HepG2 (cell line): Measurements from ENCODE around the gene SLC5A12. TPM values are rescaled to one million over a fixed set of nuclear protein-coding genes. Genes with fewer than 3 reads are reported as not detected.

Source experiments
- ATAC-seq: fragments of 200-7000 bp; cut with Tn5 transposase; 3 replicates; pipeline ENCODE4 v1.9.1; 2020; ENCODE audit warnings: mild to moderate bottlenecking, moderate library complexity
- BruUV-seq: library from RNA; stranded (reverse); fragments of 400-500 nt; replicated peaks from 2 replicates; lab custom pipeline; 2021; lab: Mats Ljungman, UMichigan
- CTCF ChIA-PET: fragments of 300-600 bp; formaldehyde crosslinking; extraction: SDS; loops from one replicate; lab custom pipeline; 2021; ENCODE audit warnings: low total read pairs, inconsistent platforms, low intra/inter-chr PET ratio; lab: Yijun Ruan, JAX
- POLR2A ChIA-PET: fragments of 350-600 bp; sonication (Branson Sonifier 250); formaldehyde crosslinking; loops from one replicate; lab custom pipeline; 2020; ENCODE audit warnings: antibody characterized with exemption, inconsistent platforms; lab: Yijun Ruan, JAX
- DNase-seq: peaks from one replicate; pipeline ENCODE4 v3.0.0-alpha.2; 2015; ENCODE audit warnings: low spot score
- FAIRE-seq: peaks from 3 replicates; lab custom pipeline; 2011; peaks lifted over from hg19 to GRCh38; lab: Jason Lieb, UNC
- H2AFZ ChIP-seq: one replicate; pipeline ENCODE4 v1.6.1; 2011; ENCODE audit warnings: low read length, inconsistent platforms
- H3K27ac ChIP-seq: fragments of 300-600 bp; 3 replicates; pipeline ENCODE4 v1.8.0; 2011; ENCODE audit warnings: mixed run types, mild to moderate bottlenecking, mixed read lengths, low read length, inconsistent platforms; ENCODE audit not compliant: insufficient read depth; ENCODE audit errors: extremely low read length
- H3K27me3 ChIP-seq, 2 experiments: fragments of 200-600 bp in 1 of 2; 2 replicates in 1 of 2; 3 replicates in 1 of 2; pipeline versions ENCODE4 v1.6.0 to v1.8.0; 2011; ENCODE audit warnings: low read length in 2 of 2, mild to moderate bottlenecking in 2 of 2, moderate library complexity in 2 of 2, inconsistent platforms in 1 of 2; ENCODE audit not compliant: insufficient read depth in 2 of 2, control insufficient read depth in 1 of 2
- H3K36me3 ChIP-seq, 2 experiments: fragments of 200-600 bp in 1 of 2; replicated peaks in 1 of 2; 2 replicates in 1 of 2; 3 replicates in 1 of 2; pipeline versions ENCODE4 v1.5.1 to v1.8.0; 2011; ENCODE audit warnings: low read length in 2 of 2, inconsistent platforms in 1 of 2; ENCODE audit not compliant: insufficient read depth in 2 of 2, control insufficient read depth in 1 of 2
- H3K4me1 ChIP-seq: 2 replicates; pipeline ENCODE4 v1.5.1; 2012; ENCODE audit warnings: low read length, inconsistent platforms; ENCODE audit not compliant: insufficient read depth
- H3K4me2 ChIP-seq: 2 replicates; pipeline ENCODE4 v1.6.0; 2011; ENCODE audit warnings: low read depth, low read length, inconsistent platforms
- H3K4me3 ChIP-seq, 3 experiments: fragments of 200-600 bp in 1 of 3; sonication (generic), shearing (Covaris generic) in 1 of 3; replicated peaks in 1 of 3; 2 replicates each; pipeline ENCODE4 v1.5.1; 2011 to 2016; ENCODE audit warnings: low read length in 3 of 3, inconsistent platforms in 2 of 3, low read depth in 2 of 3, mild to moderate bottlenecking in 2 of 3, control low read depth in 1 of 3, mixed read lengths in 1 of 3; ENCODE audit not compliant: insufficient read depth in 1 of 3
- H3K79me2 ChIP-seq: one replicate; pipeline ENCODE4 v1.6.1; 2011; ENCODE audit warnings: low read length, inconsistent platforms; ENCODE audit not compliant: insufficient read depth
- H3K9ac ChIP-seq: 2 replicates; pipeline ENCODE4 v1.6.0; 2011; ENCODE audit warnings: mild to moderate bottlenecking, low read depth, low read length, inconsistent platforms; ENCODE audit not compliant: insufficient read depth
- H3K9me3 ChIP-seq: 2 replicates; pipeline ENCODE4 v1.5.1; 2012; ENCODE audit warnings: mild to moderate bottlenecking, low read length
- H4K20me1 ChIP-seq: 2 replicates; pipeline ENCODE4 v1.6.0; 2011; ENCODE audit warnings: inconsistent platforms, mild to moderate bottlenecking, low read length, moderate library complexity; ENCODE audit not compliant: insufficient read depth
- FOXO1 ChIP-seq: sonication (generic); formaldehyde crosslinking; IDR thresholded peaks from 2 replicates; pipeline ENCODE4 v1.4.0; 2020; ENCODE audit warnings: missing genetic modification reagents
- HES4 ChIP-seq: sonication (generic); formaldehyde crosslinking; IDR thresholded peaks from 2 replicates; pipeline ENCODE4 v1.9.0; 2021; ENCODE audit warnings: mild to moderate bottlenecking, missing genetic modification reagents, borderline replicate concordance
- JARID2 ChIP-seq: sonication (generic); formaldehyde crosslinking; IDR thresholded peaks from 2 replicates; pipeline ENCODE4 v1.8.1; 2023; ENCODE audit warnings: missing genetic modification reagents, inconsistent platforms; ENCODE audit not compliant: insufficient replicate concordance
- KDM5A ChIP-seq: fragments of 200-600 bp; sonication (generic); IDR thresholded peaks from 2 replicates; pipeline ENCODE4 v1.7.0; 2018; ENCODE audit warnings: antibody characterized with exemption, mild to moderate bottlenecking, low read length, borderline replicate concordance
- MTERF4 ChIP-seq: sonication (generic); formaldehyde crosslinking; IDR thresholded peaks from 2 replicates; pipeline ENCODE4 v1.8.0; 2023; ENCODE audit warnings: mild to moderate bottlenecking, missing genetic modification reagents
- ZNF614 ChIP-seq: IDR thresholded peaks from 2 replicates; pipeline ENCODE4 v1.6.1; 2018; ENCODE audit warnings: missing biosample characterization, missing genetic modification reagents, inconsistent platforms, borderline replicate concordance
- ZNF768 ChIP-seq: sonication (generic); formaldehyde crosslinking; IDR thresholded peaks from 2 replicates; pipeline ENCODE4 v1.4.0; 2020; ENCODE audit warnings: missing genetic modification reagents
- ZNF781 ChIP-seq: sonication (generic); formaldehyde crosslinking; IDR thresholded peaks from 2 replicates; pipeline ENCODE4 v1.5.1; 2020; ENCODE audit warnings: borderline replicate concordance, mild to moderate bottlenecking, missing genetic modification reagents; ENCODE audit errors: not compliant biosample characterization
- WGBS: methylation state at CpG from one replicate; pipeline ENCODE4 v1.1.6; 2017; ENCODE audit warnings: low lambda C conversion rate; 5-methylcytosine and 5-hydroxymethylcytosine counted together
- in situ Hi-C: cut with HindIII; loops from 2 replicates; pipeline ENCODE4 v1.10.0; 2017; ENCODE audit warnings: low pct_unique_long_range_greater_than_20kb; ENCODE audit not compliant: extremely low pct_ligation_motif_present
- intact Hi-C: fragments of 100-400 bp; cut with micrococcal nuclease; formaldehyde crosslinking; loops from one replicate; pipeline ENCODE4 v1.10.0; 2022; ENCODE audit not compliant: unreplicated experiment
- polyA plus RNA-seq, 8 experiments: library from polyadenylated mRNA; depleted of rRNA in 3 of 8; stranded (reverse) in 7 of 8; unstranded in 1 of 8; fragments of >200 nt; fragmentation: Illumina TruSeq in 4 of 8; extraction: Trizol in 4 of 8; gene quantifications; 2 replicates each; pipeline versions ENCODE4 v1.2.1 to v1.2.3, GENCODE V29; 2011 to 2016; ENCODE audit warnings: low read depth in 4 of 8, missing spikeins in 1 of 8, mixed read lengths in 1 of 8; ENCODE audit not compliant: insufficient read depth in 1 of 8
- total RNA-seq, 5 experiments: library from RNA; depleted of rRNA; stranded (reverse); fragments of >200 nt; fragmentation: Illumina TruSeq; extraction: Trizol; gene quantifications; 2 replicates each; pipeline ENCODE4 v1.2.3, GENCODE V29; 2016; ENCODE audit warnings: low read depth in 1 of 5
- TF ChIP-seq, protein P1 (sequence below): sonication (generic); formaldehyde crosslinking; IDR thresholded peaks from 2 replicates; pipeline ENCODE4 v1.4.0; 2020; ENCODE audit warnings: missing genetic modification reagents, borderline replicate concordance

Gene SLC5A12
- total and polyA plus RNA-seq, 2 of the 13 experiments (the other 11 are each of a cell fraction or from before 2014, with no cell fraction given) = not detected

- TF ChIP-seq, protein P1, sequence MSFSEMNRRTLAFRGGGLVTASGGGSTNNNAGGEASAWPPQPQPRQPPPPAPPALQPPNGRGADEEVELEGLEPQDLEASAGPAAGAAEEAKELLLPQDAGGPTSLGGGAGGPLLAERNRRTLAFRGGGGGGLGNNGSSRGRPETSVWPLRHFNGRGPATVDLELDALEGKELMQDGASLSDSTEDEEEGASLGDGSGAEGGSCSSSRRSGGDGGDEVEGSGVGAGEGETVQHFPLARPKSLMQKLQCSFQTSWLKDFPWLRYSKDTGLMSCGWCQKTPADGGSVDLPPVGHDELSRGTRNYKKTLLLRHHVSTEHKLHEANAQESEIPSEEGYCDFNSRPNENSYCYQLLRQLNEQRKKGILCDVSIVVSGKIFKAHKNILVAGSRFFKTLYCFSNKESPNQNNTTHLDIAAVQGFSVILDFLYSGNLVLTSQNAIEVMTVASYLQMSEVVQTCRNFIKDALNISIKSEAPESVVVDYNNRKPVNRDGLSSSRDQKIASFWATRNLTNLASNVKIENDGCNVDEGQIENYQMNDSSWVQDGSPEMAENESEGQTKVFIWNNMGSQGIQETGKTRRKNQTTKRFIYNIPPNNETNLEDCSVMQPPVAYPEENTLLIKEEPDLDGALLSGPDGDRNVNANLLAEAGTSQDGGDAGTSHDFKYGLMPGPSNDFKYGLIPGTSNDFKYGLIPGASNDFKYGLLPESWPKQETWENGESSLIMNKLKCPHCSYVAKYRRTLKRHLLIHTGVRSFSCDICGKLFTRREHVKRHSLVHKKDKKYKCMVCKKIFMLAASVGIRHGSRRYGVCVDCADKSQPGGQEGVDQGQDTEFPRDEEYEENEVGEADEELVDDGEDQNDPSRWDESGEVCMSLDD (CRISPR knock-in tag) = no peak
- no peak for TF ChIP-seq ZNF781
- TF ChIP-seq HES4 (CRISPR knock-in tag) = no peak
- no peak for TF ChIP-seq ZNF614 (CRISPR knock-in tag)
- TF ChIP-seq MTERF4 (CRISPR knock-in tag) = no peak
- no peak for TF ChIP-seq JARID2 (CRISPR knock-in tag)
- TF ChIP-seq FOXO1 (CRISPR knock-in tag) = no peak
- no peak for TF ChIP-seq KDM5A
- no peak for TF ChIP-seq ZNF768 (CRISPR knock-in tag)
- TF ChIP-seq, all 625 proteins: peak for 0
- ChIA-PET CTCF (no interaction called here), POLR2A (no interaction called here)
- H3K27ac ChIP-seq = no peak overlapping the region
- no peak overlapping the region for H3K4me2 ChIP-seq
- no peaks in the 10 kb centered on the region for H3K4me1 ChIP-seq
- no peaks in the 10 kb centered on the region for H3K27me3 ChIP-seq
- under 1% methylated on average over 5 of the region's 5 CpGs for WGBS
- intact Hi-C loops (no loop called here), in situ Hi-C loops (no loop called here)
- ATAC-seq = no peak
- no peak overlapping the region for H2AFZ ChIP-seq
- BruUV-seq = no TSS peak
- no peaks in the 10 kb centered on the region for H3K36me3 ChIP-seq
- H4K20me1 ChIP-seq = no peaks in the 10 kb centered on the region
- no peak overlapping the region for H3K4me3 ChIP-seq
- H3K9me3 ChIP-seq = no peaks in the 10 kb centered on the region
- DNase-seq = no peak
- no peak overlapping the region for H3K9ac ChIP-seq
- H3K79me2 ChIP-seq = no peaks in the 10 kb centered on the region
- FAIRE-seq = no peak
Observed at GRCh38 chr11:26703411-26704191, 18.3 kb downstream of the SLC5A12 start.
